Muscle layer of colon (tissue), 2 donors: ENCODE data around the gene FSHB.

Experiments used
- H3K27ac ChIP-seq: one replicate; pipeline ENCODE4 v1.7.0; 2013; ENCODE audit warnings: low read depth, mild to moderate bottlenecking, low read length, moderate library complexity
- H3K27me3 ChIP-seq, 2 donors: one replicate each; pipeline ENCODE4 v1.7.0; 2013; ENCODE audit warnings: low read length in 2 of 2, mild to moderate bottlenecking in 2 of 2; ENCODE audit not compliant: insufficient read depth in 2 of 2, control insufficient read depth in 1 of 2
- H3K36me3 ChIP-seq: one replicate; pipeline ENCODE4 v1.7.0; 2013; ENCODE audit warnings: mild to moderate bottlenecking, low read length; ENCODE audit not compliant: insufficient read depth
- H3K4me1 ChIP-seq: one replicate; pipeline ENCODE4 v1.7.0; 2013; ENCODE audit warnings: mild to moderate bottlenecking, low read length; ENCODE audit not compliant: insufficient read depth
- H3K4me3 ChIP-seq, 2 donors: one replicate each; pipeline ENCODE4 v1.7.0; 2013; ENCODE audit warnings: low read length in 2 of 2, low read depth in 1 of 2, mild to moderate bottlenecking in 1 of 2, moderate library complexity in 1 of 2
- H3K9ac ChIP-seq: one replicate; pipeline ENCODE4 v1.7.0; 2013; ENCODE audit warnings: low read length
- H3K9me3 ChIP-seq: one replicate; pipeline ENCODE4 v1.7.0; 2013; ENCODE audit warnings: mild to moderate bottlenecking, low read length
- donor health status: abdominal sarcoma.
- donor health status: Adenocarcinoma of cecum.

The FSHB gene

GRCh38 chr11:30270671-30271070 is 39.9 kb downstream of the FSHB start:
- Histone ChIP-seq H3K4me3 (no peak overlapping the region), H3K36me3 (no peaks in the 10 kb centered on the region), H3K4me1 (no peaks in the 10 kb centered on the region), H3K9me3 (no peaks in the 10 kb centered on the region), H3K9ac (no peak overlapping the region), H3K27me3 (no peaks in the 10 kb centered on the region), H3K27ac (no peak overlapping the region)

- Histone ChIP-seq H3K27ac (no peak overlapping the region), H3K9ac (no peak overlapping the region), H3K36me3 (no peaks in the 10 kb centered on the region), H3K27me3 (no peaks in the 10 kb centered on the region), H3K9me3 (no peaks in the 10 kb centered on the region), H3K4me1 (no peaks in the 10 kb centered on the region), H3K4me3 (no peak overlapping the region)
Measured at GRCh38 chr11:30277176-30277575, 46.4 kb downstream of the FSHB start.

GRCh38 chr11:30279796-30280195 is 49.0 kb downstream of the FSHB start:
- no peaks in the 10 kb centered on the region for H3K9me3 ChIP-seq
- no peak overlapping the region for H3K4me3 ChIP-seq
- no peak overlapping the region for H3K27ac ChIP-seq
- no peak overlapping the region for H3K9ac ChIP-seq
- H3K4me1 ChIP-seq: no peaks in the 10 kb centered on the region
- H3K27me3 ChIP-seq: no peaks in the 10 kb centered on the region
- no peaks in the 10 kb centered on the region for H3K36me3 ChIP-seq

GRCh38 chr11:30281476-30282288 is 50.9 kb downstream of the FSHB start:
- no peaks in the 10 kb centered on the region for H3K4me1 ChIP-seq
- H3K27me3 ChIP-seq: no peaks in the 10 kb centered on the region
- no peaks in the 10 kb centered on the region for H3K36me3 ChIP-seq
- no peaks in the 10 kb centered on the region for H3K9me3 ChIP-seq
- H3K27ac ChIP-seq: no peak overlapping the region
- no peak overlapping the region for H3K4me3 ChIP-seq
- no peak overlapping the region for H3K9ac ChIP-seq

- no peak overlapping the region for H3K4me3 ChIP-seq
- no peak overlapping the region for H3K9ac ChIP-seq
- no peaks in the 10 kb centered on the region for H3K27me3 ChIP-seq
- H3K36me3 ChIP-seq: no peaks in the 10 kb centered on the region
- no peak overlapping the region for H3K27ac ChIP-seq
- no peaks in the 10 kb centered on the region for H3K9me3 ChIP-seq
- no peaks in the 10 kb centered on the region for H3K4me1 ChIP-seq
Measured at GRCh38 chr11:30282289-30282631, 51.4 kb downstream of the FSHB start.
